Head of caudate nucleus (tissue), 42 donors: ENCODE results near the gene CYP27A1.

Experiments used
- DNase-seq, 42 donors: peaks; one replicate each; pipeline versions ENCODE4 v3.0.0 to v3.0.0-alpha.2; 2020 to 2021; ENCODE audit warnings: mixed read lengths in 7 of 42
- intact Hi-C: fragments of 100-400 bp; cut with DNase I; formaldehyde crosslinking; loops from one replicate; pipeline ENCODE4 v1.15.0; 2022

The CYP27A1 gene

DNA sequence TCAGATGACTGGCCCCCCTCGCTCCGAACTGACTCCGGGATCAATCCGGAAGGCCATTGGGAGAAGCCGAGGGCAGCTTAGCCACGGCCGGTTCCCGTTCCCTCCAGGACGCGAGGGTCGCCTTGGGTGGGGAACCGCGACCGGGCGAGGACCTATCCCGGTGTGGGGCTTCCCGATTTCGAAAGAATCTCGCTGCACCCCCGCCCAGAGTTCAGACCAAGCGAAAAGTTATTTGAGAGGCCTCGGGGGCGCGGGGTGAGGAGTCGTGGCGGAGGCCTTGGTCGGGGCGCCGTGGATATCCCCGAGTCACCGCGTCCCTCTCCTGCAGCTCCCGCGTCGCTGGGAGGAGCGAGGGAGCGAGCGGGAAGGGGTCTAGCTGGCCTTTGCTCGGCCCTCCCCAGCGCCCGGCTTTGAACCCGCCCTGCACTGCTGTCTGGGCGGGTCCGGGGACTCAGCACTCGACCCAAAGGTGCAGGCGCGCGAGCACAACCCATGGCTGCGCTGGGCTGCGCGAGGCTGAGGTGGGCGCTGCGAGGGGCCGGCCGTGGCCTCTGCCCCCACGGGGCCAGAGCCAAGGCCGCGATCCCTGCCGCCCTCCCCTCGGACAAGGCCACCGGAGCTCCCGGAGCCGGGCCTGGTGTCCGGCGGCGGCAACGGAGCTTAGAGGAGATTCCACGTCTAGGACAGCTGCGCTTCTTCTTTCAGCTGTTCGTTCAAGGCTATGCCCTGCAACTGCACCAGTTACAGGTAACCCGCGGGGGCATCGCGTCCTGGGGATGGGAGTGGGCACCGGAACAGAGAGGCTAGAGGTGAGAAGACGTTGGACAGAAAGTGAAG is at the start of gene CYP27A1:
Gene CYP27A1, plus strand, starts transcription at position 457 of the 837 bp plus-strand sequence. Its CDS starts 36 bp downstream, at position 493.
- intact Hi-C loops = loop anchor here (5.0 kb wide), 2 partner anchors 35 to 70 kb away; partner anchors contain the start of gene TTLL4
- peak; percentile 42 to 91 (median 76) for DNase-seq

DNA sequence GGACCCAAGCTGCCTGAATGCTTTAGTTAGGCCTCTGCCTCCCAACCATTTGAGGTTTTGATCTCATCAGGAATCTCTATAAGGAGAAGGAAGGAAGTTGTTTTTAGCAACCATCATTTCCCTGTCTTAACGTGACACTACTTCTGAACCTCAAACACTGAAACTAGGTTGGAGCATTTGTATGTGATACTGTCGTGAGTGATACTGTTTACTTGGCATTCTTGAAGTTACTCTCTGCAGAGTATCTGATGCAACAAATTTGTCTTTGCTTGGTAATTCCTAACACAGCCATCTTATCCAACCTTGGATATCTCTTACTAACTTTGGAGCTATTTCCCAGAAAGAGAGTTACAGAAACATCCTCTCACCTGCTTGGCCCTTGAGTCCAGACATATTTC is 49.2 kb upstream of the CYP27A1 start:
- intact Hi-C loops = no loop called here

DNA sequence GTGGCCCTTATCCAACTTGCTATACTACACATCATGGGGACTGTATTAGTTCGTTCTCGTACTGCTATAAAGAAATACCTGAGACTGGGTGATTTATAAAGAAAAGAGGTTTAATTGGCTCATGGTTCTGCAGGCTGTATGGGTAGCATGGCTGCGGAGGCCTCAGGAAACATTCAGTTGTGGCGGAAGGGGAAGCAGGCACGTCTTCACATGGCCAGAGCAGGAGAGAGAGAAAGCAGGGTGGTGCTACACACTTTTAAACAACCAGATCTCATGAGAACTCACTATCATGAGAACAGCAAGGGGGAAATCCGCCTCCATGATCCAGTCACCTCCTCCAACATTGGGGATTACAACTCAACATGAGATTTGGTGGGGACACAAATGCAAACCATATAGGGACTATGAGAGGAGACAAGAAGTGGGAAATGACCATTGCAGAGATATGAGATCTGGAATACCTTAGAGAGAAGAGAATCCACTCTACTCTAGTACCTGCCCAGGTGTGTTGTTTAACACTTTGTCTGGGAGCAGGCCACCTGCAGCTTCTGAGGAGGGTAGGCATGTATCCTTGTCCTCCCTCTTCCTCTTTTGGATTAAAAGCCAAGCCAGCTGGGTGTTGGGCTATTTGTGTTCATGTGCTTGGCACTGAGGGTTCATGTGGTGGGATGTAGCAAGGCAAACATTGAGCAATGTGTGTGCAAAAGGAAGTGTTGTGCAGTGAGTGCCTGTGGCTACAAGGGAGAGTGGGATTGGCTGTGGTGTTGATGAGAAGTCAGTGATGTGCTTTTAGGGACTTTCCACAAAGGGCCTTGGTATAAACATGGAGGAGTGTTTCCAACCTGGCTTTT is 48.6 kb upstream of the CYP27A1 start:
- peak in 24 of 42 donors; percentile 16 to 62 (median 34) for DNase-seq
- intact Hi-C loops = no loop called here

More for the DNA sequence above, 49.2 kb upstream of the CYP27A1 start:
- no peak for DNase-seq

DNA sequence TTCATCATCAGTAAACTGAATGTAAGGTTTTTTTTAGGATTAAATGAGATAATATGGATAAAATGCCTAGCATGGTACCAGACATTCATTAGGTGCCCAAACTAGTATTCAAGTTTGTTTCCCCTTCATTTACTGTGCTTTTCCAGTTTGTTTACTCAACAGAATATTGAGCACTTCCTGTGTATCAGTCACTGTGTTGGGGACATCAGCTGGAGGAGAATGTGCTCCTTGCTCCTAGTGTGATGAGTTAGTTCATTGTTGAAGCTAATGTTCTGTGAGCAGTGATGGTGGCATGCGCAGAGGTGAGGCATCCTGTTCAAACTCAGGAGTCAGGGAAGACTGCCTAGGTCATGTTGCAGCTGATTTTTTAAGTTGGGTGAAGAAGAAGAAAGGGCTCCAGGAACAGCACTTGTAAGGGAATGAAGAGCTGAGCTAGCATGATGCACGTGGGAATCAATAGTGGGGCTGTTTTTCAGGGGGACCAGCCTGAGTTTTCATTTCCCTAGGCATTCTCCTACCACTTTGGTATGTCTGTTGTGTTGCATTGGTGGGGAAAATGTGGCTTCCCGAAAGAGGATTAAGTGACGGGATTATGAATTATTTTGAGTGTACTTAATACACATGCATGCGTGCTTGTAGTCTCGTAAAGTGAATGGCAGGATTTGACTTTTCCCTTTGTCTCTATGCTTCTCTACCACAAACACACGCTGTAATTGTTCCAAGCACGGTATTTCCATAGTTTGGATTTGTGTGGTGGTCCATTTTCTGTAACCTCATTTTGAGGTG is 47.6 kb upstream of the CYP27A1 start:
- no peak for DNase-seq
- intact Hi-C loops = no loop called here

DNA sequence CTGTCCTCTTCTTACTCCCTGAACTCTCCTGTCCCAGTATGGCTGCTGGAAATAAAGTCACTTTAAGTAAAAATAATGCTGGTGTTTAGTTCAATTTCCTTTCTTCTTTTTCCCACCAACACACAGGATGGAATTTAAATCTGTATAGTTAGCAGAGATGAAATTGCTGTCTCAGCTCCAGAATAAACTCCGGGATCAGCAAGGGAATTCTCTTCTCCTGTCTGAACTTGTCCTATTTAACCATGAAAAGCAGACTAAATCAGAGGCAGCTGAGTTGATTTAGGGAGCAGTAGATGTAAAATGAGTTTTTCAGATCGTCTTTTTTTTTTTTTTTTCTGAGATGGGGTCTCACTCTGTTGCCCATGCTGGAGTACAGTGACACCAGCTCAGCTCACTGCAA is 45.4 kb upstream of the CYP27A1 start:
- intact Hi-C loops = no loop called here
- DNase-seq = no peak

DNA sequence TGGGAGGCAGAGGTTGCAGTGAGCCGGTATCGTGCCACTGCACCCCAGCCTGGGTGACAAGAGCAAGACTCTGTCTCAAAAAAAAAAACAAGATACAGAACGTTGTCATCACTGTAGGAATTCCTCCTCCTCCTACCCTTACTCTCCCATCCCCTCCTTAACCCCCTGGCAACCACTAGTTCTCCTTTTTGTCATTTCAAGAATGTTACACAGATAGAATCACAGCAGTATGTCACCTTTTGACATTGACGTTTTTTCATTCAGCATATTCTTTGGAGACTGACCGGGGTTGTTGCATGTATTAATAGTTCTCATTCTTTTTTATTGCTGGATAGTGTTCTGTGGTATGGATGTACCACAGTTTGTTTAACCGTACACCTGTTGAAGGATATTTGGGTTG is 38.9 kb upstream of the CYP27A1 start:
- intact Hi-C loops = no loop called here
- no peak for DNase-seq

DNA sequence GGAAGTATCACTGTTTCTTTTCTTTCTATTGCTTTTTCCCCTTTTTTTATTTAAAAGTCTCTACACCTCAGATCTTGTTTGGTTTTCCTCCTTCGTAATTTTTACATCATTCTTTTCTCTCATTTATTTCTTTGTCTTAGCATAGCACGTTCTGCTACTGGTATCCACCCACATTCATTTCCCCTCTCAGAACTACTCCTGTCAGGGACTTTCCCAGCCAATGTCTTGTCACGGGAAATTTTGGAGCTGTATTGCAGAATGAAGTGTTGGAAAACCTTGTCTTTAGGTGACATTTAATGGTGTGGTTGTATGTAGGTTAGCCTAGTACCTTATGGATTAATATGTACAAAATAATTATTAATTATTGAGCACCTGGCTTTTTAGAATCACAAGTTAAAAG is 37.3 kb upstream of the CYP27A1 start:
- intact Hi-C loops = loop anchor here (5.0 kb wide), 1 partner anchor 38 kb away; the partner anchor contains the start of gene CYP27A1
- peak in 2 of 42 donors; percentile 29 to 43 for DNase-seq

DNA sequence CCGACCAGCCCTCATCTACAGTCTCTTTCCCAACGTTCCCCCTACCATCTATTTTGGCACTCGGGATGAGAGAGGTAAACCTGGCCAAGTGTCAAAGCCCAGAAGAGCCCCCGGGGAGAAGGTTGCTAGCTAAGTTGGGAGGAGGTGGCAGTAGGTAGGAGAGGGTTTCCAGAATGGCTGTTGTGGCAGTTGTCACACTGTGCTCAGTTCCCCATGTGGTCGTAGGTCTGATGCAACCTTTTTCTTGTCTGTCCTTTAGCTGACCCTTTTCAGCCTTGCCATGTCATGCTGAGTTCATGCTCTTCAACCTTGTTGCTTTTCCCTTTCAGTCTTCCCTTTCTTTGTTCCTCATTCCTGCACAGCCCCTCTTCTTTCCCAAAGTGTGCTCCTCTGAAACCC is 36.8 kb upstream of the CYP27A1 start:
- peak in 6 of 42 donors; percentile 21 to 63 (median 39) for DNase-seq
- intact Hi-C loops = loop anchor here (5.0 kb wide), 1 partner anchor 37 kb away; the partner anchor contains the start of gene CYP27A1

DNA sequence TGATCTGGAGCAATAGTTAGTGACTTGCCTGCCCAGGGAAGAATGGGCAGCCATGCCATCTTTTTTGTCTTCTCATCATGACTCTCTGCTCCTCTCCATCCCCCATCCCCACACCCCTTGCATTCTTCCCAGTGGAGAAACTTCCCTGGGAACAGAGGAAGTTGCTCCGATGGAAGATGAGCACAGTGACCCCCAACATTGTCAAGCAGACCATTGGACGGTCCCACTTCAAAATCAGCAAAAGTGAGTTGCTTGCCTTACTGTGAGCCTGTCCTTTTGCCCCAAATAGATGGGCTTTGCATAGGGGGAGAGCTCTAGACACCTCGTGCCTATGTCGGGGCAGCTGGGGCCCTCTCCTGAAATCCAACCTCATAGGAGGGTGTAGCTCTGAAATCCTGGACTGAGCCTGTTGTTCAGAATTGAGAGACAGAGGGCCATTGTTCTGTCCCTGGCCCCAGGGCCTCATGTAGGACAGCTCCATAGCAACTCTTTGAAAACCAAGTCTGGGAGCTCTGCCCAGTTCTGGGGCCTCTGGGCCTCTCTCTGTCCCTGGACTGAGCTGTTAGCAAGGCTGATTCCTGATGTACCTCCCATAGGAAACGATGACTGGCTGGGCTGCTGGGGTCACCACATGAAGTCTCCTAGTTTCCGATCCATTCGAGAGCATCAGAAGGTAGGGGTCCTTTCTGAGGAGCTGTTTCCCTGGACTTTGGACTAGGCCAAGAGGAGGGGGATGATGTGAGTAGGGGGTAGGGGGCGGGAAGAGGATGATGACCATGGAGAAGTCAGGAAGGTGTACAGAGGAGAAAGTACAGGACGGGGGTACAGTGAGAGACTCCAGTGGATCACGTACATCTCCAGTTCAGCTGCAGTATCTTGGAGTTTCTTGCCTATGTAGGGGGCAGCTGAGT is 36.1 kb upstream of the CYP27A1 start:
- peak; percentile 78 to 97 (median 93) for DNase-seq
- intact Hi-C loops = loop anchor here (5.0 kb wide), 1 partner anchor 36 kb away; the partner anchor contains the start of gene CYP27A1

DNA sequence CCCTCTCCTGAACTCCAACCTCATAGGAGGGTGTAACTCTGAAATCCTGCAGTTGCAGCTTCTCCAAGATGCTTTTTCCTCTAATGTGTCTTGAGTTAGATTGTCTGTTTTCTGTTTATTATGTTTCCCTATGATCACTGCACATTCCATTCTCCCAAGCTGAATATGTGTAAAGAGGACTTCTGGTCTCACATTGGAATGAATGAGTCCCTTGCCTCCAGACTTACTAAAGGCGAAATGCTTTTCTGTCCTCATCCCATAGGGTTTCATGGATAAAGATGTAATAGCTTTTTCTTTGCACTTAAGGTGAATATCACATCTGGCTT is 35.5 kb upstream of the CYP27A1 start:
- intact Hi-C loops = loop anchor here (5.0 kb wide), 1 partner anchor 36 kb away; the partner anchor contains the start of gene CYP27A1

DNA sequence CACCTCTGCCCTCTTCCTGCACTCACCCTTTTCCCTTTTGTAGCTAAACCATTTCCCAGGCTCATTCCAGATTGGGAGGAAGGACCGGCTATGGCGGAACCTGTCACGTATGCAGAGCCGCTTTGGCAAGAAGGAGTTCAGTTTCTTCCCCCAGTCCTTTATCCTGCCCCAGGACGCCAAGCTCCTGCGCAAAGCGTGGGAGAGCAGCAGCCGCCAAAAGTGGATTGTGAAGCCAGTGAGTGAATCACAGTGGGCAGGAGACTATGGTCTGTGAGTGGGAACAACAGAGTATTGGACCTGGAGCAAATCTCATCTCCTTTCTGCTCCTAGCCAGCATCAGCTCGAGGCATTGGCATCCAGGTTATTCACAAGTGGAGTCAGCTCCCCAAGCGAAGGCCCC is 35.0 kb upstream of the CYP27A1 start:
- intact Hi-C loops = loop anchor here (5.0 kb wide), 1 partner anchor 35 kb away; the partner anchor contains the start of gene CYP27A1
- DNase-seq = peak in 6 of 42 donors; percentile 16 to 70 (median 34)

More for the DNA sequence above, 35.5 kb upstream of the CYP27A1 start:
- DNase-seq = peak in 1 of 42 donors; percentile 19

DNA sequence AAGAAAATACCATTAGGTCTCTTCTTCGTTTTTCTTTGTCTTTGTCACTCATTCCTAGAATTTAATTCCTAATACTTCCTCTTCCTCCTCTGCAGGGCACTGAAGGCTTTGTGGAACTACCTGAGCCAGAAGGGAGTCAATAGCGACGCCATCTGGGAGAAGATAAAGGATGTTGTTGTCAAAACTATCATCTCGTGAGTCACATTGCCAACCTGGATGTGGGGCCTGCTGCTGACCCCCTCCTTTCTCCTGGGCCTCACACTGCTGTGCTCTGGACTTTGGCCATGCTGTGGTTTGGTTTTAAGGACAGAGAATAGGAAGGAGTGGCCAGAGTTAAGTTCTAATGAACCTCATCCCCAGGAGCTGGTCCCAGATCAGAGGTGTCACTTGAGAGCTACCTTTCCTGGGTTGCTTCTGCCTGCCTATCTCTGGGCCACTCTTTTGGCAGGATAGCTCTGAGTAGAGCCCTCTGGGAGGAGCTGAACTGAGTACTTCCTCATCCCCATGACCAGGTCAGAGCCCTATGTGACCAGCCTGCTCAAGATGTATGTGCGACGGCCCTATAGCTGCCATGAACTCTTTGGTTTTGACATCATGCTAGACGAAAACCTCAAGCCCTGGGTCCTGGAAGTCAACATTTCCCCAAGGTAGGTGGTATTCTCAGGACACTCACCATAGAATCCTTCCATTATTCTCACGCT is 33.1 kb upstream of the CYP27A1 start:
- intact Hi-C loops = loop anchor here (5.0 kb wide), 1 partner anchor 33 kb away; the partner anchor contains the start of gene CYP27A1

DNA sequence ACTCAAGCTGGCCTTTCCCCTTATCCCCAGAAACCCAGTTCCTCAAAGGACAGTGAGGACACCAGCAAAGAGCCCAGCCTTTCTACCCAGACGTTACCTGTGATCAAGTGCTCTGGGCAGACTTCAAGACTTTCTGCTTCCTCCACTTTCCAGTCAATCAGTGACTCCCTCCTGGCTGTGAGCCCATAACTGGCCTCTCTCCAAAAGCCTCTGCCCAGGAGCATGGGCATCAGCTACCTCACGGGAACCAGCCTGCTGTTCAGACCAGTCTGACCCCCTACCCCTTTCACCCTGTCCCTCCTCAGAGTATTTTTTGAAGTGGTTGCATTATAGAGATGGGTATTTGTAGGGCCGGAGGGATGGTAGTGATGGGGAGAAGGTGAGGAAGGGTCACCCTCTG is 27.7 kb upstream of the CYP27A1 start:
- no peak for DNase-seq
- intact Hi-C loops = no loop called here

More for the DNA sequence above, 33.1 kb upstream of the CYP27A1 start:
- peak in 1 of 42 donors; percentile 32 for DNase-seq

DNA sequence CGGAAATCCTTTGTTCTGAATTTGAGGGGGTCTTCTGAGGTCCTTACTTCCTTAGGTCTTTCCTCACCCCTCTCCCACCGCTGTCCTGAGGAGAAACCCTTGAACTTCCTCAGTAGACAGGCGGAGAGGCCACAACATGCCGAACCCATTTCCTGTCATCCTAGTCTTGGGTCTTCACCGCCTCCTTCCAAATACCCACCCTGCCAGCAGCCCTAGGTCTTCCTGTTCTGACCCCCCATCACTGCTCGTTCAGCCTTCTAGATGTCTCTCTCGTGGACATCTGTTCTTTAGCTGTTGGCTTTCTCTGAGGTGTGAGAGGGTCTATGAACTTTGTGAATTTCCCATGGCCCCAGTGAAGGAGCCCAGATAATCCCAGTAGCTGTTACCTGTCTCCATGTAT is 27.2 kb upstream of the CYP27A1 start:
- intact Hi-C loops = no loop called here
- no peak for DNase-seq

DNA sequence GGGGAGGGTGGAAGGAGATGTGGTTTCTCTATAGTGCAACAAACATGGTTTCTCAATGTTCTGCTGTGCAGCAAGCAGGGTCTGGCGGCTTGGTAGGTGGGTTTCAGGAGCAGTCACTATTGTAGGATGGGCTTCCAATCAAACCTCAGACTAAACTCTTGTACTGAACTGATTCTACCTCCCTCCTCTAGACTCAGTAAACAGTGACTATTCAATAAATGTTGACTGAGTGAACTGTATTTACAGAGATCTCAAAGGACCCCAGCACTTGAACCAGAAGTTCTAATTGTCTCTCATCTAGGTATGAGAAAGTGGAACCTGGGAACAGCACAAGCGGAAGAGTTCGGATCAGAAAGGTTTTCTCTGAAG is 26.8 kb upstream of the CYP27A1 start:
- intact Hi-C loops = no loop called here
- no peak for DNase-seq

DNA sequence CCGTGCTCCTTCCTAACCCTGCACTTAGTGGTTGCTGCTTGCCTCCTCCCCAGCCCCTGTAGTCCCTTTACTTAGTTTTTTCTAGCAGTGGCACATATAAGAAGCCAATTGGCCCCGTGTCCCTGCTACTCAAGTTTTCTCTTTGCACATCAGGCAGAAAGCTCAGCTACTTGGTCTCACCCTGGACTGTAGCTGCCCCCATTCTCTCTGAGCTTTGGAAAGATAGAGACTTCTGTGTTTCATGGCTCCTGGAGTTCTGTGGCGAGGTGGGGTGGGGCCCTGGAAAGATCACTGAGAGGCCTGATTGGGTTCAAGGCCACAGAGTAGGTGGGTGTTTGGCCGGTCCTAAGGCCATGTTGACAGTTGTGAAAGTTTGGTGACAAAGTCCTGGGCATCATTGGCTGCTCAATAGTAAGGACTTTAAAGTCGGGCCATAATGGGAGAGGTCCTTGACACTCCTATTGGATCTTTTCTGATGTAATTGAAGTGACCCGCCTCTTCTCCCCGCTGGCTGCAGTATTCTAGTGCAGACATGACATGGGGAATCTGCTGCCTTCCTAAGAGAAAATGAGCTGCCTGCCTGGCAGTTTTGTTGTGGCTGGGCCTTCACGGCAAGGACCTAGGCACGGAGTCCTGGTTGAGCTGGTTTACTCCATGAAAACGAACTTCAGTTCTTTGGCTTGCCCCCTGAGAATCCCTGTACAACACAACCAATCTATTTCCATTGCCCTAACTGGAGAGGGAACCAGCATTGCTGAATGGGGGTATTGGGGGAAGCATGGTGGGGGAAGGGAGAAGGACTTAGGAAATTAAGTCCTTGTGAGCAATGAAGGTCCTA is 26.2 kb upstream of the CYP27A1 start:
- intact Hi-C loops = no loop called here
- peak in 1 of 42 donors; percentile 26 for DNase-seq
